ENCODE results near the gene DGKZ. TPM values are rescaled to one million over a fixed set of nuclear protein-coding genes. Genes with fewer than 3 reads are reported as not detected.

DGKZ gene
- polyA plus RNA-seq, 1 donor: 82.9 TPM

DNA sequence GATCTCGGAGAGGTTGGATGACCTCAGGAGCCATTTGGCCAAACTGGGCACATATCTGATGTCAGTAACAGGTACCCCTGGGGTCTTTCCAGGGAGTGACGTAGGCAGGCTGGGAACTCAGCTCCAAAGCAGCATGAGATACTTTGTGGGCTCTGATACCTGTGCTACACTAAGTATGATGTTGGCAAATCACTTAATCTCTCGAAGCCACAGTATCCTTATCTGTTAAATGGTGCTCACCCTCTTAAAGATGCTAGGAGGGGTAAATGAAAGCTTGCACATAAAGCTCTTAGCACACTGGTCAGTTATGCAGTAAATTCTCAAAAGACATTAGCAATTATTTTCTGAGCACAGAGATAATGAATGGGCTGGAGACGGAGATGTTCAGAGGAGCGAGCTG lies 17.1 kb upstream of the DGKZ start:
- DNase-seq: no peak

GRCh38 chr11:46330563-46331281 lies 16.5 kb upstream of the DGKZ start:
- peak; percentile 54 for DNase-seq

GRCh38 chr11:46331282-46331984 lies 15.8 kb upstream of the DGKZ start:
- DNase-seq: no peak

DNA sequence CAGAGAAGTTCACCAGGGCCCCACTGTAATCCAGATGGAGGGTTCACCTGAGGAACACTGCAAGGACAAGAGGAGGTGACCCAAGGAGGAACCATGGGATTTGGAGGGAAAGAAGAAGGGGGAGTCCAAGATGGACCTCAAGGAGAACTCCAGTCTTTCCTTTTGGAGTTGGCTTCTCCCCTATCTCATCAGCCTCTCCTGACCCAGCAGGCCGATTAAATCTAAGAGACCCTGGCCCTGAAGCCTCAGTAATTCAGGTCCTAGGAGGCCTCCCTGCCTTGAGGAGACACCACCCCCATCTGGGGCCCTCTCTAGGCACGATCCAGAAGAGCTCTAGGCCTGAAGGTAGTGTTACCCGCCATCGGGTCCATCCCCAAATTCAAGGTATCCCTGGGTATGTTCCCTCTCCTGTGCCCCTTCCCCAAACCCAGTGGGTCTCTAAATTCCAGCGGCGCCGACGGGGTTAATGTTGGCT lies 15.1 kb upstream of the DGKZ start:
- no peak for DNase-seq

DNA sequence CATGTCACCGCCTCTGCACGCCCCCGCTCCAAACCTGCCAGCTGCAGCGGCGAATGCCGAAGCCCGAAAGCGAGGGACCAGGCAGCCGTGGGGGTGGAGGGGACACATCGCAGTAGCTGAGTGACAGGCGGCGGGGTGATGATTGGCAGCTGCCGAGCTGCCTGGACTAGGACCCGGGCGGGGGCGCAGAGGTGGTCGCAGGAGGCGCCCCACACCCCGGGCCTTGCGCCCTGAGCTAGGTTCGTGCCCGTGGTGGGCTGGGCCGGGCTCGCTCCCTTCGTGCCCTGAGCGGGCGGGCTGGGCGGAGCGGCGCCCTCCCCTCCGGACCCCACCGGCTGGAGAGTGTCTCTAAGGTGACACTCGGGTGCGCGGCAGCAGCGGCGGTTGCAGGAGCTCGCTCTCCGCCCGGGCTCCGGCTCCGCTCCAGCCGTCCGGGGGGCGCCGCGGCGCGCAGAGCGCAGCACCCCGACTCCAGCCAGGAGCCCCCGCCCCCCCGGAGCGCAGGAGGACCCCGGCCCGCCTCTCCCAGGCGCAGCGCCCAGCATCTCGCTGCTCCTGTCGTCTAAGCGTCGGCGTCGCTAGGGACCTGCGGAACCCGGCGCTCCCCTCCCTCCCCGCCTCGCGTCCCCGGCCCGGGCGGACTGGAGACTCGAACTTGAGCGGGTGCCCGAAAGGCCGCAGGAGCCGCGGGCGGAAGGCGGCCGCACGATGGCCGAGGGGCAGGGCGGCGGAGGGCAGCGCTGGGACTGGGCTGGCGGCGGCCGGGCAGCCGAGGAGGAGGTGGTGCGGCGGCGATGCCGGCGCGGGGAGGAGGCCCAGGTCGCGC lies 14.5 kb upstream of the DGKZ start:
- no peak for DNase-seq

GRCh38 chr11:46333394-46333947 lies 13.8 kb upstream of the DGKZ start:
- no peak for DNase-seq

GRCh38 chr11:46334211-46334610 lies 13.1 kb upstream of the DGKZ start:
- no peak for DNase-seq

DNA sequence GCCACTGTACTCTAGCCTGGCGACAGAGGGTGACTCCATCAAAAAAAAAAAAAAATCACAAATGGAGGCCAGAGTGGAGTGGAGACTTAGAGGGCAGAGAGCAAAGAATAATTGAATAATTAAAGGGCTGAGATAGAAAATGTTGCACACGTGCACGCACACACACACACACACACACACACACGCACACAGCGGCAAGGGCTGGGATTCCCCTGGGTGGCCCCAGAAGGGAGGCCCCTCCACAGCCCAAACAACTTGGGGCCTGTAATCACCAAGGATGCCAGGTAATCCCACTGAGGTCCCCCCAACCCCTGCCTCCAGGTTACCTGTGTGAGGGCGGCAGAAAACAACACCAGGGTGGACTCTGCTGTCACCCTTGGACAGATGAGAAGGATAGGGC lies 12.0 kb upstream of the DGKZ start:
- no peak for DNase-seq

GRCh38 chr11:46335890-46336562 lies 11.2 kb upstream of the DGKZ start:
- DNase-seq: no peak

DNA sequence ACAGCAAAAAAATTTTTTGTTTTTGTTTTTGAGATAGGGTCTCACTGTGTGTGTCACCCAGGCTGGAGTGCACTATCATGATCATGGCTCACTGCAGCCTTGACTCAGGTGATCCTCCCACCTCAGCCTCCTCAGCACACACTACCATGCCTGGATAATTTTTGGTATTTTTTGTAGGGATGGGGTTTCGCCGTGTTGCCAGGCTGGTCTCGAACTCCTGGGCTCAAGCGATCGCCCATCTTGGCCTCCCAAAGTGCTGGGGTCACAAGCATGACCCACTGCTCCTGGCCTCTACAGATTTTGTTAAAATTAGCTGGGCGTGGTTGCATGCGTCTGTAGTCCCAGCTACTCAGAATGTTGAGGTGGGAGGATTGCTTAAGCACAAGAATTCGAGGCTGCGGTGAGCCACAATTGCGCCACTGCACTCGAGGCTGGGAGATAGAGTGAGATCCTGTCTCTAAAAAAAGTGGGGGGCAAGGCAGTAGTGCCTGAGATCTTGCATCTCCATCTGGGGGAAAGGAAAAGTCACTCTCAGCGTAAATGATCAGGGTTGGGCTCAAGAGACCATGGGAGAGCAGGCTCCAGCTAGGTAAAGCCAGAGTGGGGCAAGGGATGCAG lies 10.6 kb upstream of the DGKZ start:
- no peak for DNase-seq

- DNase-seq: no peak
Measured at GRCh38 chr11:46337626-46338345, 9.5 kb upstream of the DGKZ start.

GRCh38 chr11:46338636-46338987 lies 8.7 kb upstream of the DGKZ start:
- no peak for DNase-seq

DNA sequence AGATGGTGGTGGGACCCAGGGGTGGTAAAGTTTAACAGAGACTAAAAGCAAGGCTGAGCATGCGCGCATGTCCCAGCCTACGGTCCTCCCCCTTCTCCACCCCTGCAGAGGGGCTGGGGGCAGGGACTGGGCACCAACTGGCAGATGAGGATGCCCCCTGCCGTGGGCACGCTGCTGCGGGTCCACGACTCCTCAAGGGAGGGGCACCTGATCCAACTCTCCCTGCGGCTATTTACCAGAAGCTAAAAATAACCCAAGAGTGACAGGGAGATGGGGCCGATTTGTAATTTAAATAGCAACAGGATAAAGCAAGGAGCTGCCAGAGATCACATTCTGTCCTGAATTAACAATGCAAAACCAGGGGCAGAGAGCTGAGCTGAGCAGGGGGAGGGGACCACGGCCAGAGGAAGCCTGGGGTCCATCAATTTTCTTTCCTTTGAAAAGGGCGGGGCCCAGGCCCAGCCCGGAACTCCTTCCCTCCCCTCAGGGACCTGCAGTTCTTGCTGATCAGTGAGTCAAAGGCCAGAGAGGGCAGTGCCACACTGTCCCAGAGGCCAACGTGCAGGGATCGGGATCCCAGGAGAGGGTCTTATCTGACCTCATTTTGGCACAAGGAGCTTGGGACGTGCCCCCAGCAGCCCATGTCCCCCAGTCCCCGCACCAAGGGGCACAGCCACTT lies 8.1 kb upstream of the DGKZ start:
- DNase-seq: no peak

DNA sequence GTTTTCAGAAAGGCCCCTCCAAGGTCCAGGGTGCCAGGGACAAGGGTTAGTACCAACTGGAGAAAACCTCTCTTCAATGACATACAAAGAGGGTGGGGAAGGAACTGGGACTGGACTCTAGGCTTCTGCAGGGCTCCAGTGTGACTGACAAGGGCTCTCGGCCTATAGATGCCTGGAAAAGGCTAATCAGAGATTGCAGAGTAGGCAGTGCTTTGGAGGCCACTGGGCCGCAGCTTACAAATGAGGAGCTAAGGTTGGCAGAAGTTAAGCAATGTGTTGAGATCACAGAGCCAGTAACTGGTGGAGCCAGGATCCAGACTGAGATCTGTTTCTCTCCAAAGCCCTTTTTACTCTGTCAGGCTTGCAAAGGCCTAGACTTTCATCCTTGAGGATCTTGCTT lies 7.4 kb upstream of the DGKZ start:
- DNase-seq: no peak

- DNase-seq: no peak
Measured at GRCh38 chr11:46341454-46341853, 5.8 kb upstream of the DGKZ start.

DNA sequence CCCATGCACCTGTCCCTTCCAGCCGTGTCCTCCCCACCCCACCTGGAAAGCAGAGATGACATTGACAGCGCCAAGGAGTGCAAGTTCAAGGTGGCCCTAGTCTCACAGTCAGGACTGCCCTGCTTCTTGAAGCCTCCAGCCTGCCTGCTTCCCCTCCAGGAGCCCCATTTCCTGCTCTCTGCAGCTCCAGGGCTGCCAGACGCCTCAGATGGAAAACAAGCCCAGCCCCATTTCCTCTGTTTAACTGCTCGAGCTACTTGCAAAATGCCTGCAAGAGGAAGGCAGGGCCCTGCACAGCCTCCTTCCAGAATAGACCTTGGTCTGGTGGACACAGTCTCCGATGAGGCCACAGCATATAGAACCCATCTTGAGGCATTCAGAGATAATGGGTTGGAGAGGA lies 5.0 kb upstream of the DGKZ start:
- peak; percentile 59 for DNase-seq

DNA sequence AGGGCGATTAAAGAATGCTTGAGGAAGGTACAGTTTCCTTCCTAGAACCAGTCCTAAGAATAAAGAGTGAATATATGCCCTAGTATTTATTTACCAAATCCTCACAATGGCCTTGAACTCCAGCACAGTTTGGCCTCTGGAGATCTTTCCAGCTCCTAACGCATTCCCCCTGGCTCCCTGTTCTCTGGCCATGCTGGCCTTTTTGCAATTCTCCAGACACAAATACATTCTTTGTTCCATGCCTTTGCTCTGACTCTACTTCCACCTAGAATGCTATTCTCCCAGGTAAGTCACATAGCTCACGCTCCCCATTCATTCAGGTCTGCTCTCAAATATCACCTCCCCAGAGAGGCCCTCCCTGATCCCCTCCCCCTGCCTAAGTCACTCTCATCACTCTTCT lies 3.7 kb upstream of the DGKZ start:
- no peak for DNase-seq

DNA sequence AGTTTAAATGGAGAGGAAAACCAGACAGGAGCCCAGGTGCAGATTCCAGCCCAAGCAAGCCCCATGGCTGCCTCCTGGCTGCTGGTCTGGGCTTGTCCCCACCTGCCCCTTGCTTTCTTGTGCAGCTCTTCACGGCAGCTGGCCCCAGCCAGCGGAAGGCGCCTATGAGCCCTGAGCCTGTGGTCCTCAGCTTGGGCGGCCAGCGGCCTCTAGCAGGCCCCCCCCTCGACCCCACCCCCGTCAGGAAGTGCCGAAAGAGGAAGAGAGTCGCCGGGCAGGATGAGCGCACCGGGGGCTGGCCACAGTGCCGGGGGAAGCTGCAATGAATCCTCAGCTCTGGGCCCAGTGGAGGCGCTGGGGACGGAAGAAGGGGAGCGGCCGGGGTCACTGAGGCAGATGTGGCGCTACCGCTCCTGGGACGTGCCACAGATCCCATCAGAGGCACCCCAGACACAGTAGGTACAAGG lies 2.1 kb upstream of the DGKZ start:
- no peak for DNase-seq

DNA sequence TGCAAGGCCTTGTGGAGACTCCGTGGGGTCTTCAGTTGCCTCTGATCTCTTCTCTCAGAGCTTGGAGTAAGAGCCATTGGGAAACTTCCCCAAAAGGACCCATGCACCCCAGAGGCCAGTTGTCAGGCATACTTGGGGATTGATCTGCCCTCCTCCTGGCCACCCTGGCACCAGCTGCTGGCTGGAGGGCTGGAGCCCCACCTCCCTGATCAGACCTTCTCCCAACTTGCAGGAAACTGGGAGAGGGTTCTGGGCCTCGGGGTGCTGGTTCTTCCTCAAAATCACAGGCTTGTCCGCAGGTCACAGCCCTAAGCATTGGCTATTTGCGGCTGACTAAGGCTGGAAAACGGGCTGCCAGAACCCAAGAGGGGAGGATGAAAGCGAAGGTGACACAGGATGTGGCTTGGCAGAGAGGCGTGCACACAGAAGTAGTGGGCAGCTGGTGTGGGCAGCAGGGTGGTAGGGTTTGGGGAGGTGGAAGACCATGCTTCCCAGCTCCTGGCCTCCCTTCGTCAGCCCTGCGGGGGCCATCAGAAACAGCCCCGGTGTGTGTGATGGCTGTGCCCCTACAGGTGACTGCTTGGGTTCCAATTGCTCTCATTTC lies 1.3 kb upstream of the DGKZ start:
- no peak for DNase-seq

- DNase-seq: no peak
Measured at GRCh38 chr11:46347637-46348311, 511 bp downstream of the DGKZ start.
